GM18517 (cell line): ENCODE data around the gene APBA3.

Experiments used
- ATAC-seq: cut with Tn5 transposase; IDR thresholded peaks from one replicate; pipeline ENCODE4 v1.9.1; 2021; ENCODE audit warnings: mild to moderate bottlenecking, moderate library complexity; ENCODE audit not compliant: unreplicated experiment

The APBA3 gene, protein sequence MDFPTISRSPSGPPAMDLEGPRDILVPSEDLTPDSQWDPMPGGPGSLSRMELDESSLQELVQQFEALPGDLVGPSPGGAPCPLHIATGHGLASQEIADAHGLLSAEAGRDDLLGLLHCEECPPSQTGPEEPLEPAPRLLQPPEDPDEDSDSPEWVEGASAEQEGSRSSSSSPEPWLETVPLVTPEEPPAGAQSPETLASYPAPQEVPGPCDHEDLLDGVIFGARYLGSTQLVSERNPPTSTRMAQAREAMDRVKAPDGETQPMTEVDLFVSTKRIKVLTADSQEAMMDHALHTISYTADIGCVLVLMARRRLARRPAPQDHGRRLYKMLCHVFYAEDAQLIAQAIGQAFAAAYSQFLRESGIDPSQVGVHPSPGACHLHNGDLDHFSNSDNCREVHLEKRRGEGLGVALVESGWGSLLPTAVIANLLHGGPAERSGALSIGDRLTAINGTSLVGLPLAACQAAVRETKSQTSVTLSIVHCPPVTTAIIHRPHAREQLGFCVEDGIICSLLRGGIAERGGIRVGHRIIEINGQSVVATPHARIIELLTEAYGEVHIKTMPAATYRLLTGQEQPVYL

DNA sequence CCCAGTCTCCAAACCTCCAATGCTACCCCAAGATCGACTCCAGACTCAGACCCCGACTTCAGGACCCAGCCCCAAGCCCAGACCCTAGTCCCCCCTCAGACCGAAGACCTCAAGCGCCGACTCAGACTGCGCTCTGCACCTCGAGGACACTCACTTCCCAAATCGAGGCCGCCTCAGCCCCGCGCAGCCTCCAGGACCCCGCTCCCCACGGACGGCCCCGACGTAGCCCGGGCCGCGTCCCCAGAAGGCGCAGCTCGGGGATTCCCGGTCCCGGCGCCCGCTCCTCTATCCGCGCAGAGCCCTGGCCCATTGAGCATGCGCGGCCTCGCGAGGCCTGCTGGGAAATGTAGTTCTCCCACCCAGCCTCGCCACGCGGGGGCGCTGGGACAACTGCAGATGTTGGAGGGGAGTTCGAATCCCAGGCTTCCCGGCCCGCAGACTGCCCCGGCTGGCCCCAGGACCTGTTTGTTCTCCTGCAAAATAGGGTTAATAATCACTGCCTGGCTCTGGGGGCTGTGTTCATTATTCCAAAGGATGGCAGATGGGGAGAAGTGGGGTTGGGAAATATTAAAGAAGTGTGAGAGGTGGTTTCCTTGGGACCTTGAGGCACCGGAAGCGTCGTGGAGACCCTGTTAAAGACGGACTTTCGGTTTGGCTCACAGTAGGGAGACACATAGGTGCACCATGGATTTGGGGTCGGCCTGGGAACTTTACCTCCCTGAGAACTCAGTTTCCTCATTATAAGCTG is at the start of gene APBA3:
APBA3 (minus strand) TSS at position 311 of the 748 bp plus-strand sequence. CDS start 1,428 bp downstream, outside the sequence.
- peak; percentile 28 for ATAC-seq

DNA sequence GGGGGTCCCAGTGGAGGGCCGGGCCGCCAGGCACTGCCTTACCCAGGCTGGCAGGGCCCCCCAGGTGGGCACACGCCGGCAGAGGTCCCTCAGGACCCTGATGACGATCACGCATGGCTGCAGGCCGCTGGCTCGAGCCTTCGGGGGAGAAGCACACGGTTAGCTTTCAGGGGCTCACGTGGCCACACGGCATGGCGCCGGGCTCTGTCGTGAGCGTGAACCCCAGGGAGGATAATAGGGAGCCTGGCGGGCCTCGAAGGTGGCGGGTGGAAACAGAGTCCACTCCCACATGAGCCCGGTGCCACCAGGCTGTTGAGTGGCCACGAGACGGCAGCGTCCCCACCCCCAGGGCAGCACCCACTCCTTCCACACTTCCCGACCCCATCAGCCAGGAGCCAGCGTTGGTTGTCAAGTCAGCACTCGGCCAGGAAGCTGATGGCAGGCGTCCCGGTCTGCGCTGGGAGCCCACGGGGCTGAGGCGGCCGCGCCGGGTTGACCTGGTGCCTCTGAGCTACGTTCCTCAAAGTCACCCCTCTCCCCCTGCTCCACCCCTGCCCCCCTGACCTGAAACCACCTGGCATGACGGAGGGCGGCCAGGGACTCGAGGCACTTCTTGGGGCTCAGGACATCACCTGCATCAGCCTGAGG is 49.3 kb upstream of the APBA3 start:
- no peak for ATAC-seq

DNA sequence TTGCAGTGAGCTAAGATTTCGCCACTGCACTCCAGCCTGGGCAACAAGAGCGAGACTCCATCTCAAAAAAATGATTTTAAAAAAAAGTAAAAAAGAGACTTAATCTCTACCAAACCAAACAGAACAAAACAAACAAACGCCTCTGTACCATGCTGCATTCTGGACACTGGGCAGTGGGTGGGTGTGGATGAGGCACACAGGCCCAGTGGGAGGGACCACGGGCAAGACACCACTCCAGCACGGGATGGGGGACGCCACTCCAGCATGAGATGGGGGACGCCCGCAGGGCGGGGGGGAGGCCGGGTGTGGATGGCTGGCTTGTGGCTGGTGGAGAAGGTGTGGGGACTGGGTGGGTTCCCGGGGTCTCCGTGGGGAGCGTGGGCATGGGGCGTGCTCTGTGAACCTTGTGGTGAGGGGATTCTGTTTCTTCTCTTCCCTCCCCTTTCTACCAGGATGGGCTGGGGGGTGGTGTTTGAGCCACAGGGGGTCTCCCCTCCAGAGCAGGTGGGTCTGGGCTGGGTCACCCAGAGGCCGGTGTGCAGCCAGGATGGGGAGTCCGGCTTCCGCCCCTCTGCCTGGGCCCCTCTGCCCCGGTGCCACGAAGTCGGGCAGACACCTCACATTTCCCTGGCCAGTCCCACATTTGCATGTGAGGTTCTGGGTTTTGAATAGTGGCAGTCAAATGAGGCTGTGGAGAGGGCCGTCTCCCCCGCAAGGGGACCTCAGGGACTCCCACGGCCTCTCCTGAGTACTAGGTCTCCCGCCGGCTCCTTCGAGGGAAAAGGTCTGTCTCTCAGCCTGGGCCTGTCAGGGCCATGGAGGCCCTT is 48.6 kb upstream of the APBA3 start:
- no peak for ATAC-seq

DNA sequence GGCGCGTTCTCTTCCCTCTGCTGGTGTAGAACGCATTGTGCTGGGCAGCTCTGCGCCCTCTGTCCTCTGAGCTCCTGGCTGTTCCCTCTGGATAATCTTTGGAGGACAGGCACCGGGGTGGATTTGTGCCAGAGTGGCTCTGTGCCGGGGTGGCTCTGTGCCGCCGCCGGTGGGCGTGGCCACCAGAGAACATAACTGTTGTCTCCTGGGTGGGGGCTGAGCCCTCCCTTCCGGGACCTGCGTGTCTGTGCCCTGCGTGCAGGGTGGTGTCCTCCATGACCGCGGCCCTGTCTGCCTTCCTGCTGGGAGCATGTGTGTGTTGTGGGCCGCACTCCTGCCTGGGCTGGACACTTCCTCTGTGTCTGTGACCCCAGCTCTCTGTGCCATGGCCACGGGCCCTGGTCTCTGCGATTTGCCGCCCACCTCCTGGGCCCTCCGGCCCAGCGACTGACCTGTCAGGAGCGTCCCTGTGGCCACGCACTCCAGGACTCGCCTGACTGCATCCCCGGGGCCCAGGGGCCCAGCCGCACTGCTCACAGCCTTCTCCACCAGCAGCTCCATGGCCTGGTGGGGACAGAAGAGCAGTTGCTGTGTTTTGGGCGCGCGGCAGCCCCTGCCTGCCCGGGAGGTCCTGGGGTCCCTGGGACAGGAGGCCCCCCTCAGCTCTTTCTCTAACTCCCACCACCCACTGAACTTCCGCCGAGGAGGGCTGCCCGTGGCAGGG is 47.1 kb upstream of the APBA3 start:
- ATAC-seq: no peak

DNA sequence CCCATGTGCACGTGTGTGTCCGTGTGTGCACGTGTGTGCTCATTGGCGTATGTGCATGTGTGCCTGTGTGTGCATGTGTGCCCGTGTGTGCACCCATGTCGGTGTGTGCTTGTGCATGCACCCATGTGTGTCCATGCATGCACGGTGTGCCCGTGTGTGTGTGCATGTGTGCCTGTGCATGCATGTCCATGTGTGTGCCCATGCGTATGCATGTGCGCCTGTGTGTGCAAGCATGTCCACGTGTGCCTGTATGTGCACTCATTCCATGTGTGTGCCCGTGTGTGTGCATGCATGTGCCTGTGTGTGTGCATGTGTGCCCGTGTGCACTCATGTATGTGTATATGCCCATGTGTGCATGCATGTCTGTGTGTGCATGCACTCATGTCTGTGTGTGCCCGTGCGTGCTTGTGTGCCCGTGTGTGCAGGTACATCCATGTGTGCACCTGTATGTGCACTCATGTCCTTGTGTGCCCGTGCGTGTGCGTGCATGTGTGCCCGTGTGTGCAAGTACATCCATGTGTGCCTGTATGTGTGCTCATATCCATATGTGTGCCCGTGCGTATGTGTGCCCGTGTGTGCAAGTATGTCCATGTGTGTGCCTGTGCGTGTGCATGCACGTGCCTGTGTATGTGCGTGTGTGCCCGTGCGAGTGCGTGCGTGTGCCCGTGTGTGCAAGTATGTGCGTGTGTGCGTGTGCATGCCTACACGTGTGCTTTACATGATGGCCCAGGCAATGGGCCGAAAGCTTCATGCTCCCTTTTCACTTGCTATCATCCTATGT is 46.3 kb upstream of the APBA3 start:
- no peak for ATAC-seq

DNA sequence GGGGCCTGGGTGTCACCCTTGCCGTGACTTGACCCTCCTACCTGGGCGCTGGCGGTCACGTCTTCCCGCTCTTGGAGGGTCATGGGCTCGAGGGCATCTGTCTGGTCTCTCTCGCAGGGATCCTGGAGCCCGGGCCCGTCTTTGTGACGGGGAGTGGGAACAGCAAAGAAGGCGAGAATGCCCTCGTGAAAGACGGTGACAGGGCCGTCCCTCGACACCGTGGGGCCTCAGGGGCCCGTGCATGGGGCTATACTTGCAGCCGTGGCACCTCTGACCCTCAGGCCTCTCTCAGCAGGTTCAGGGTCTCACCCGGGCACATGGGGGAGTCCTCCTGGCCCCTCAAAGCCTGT is 45.6 kb upstream of the APBA3 start:
- no peak for ATAC-seq

DNA sequence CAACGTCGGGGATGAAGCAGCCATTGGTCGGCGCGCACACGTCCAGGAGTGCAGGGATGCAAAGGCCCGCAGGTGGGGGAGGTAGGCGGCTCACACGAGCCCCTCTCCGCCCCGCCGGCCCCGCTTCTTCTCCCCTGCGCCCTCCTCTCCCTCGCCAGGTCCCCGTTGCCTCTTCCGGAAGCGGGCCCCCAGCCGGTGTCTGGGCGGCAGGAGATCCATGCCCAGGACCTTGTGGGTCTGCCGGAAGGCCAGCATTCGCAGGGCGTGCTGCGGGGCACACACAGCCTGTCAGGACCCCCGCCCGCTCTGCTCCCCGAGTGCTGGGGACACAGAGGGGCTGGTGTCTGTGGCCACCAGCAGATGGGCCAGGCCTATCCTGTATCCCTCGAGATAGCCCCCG is 44.4 kb upstream of the APBA3 start:
- ATAC-seq: no peak

DNA sequence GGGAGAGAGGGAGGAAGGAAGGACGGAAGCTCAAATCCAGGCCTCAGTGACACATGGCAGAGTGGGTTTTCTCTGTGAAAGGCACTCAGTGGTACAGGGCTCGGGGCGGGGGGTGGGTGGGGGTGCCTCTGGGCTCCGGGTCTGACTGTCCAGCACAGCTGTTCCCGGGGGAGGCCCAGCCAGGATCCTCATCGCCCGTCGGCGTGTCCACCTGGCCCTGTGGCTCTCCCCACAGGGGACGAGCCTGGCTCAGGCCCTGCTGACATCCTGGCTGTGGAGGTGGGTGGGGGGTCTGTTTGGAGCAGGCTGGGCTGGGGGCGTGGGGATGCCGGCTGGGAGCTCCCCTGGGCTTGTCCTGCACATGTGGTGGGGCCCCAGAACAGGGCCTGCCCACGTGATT is 42.9 kb upstream of the APBA3 start:
- ATAC-seq: no peak

DNA sequence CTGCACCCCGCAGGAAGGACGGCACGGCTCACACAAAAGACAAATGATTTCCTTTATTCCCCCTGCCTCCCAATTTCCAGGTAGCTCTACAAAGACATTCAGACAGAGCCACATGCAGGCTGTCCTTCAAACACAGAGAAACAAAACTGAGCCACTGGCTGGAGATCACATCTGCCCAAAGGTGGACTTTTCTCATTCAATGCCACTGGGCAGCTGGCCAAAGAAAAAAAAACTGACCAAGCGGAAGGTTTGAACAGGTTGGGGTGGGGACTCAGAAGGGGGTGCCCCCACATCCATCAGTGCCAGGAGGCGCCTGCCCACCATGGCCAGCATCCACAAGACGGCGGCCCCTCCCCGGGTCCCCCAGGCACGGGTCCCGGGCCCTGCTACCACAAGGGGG is 42.5 kb upstream of the APBA3 start:
- ATAC-seq: no peak

DNA sequence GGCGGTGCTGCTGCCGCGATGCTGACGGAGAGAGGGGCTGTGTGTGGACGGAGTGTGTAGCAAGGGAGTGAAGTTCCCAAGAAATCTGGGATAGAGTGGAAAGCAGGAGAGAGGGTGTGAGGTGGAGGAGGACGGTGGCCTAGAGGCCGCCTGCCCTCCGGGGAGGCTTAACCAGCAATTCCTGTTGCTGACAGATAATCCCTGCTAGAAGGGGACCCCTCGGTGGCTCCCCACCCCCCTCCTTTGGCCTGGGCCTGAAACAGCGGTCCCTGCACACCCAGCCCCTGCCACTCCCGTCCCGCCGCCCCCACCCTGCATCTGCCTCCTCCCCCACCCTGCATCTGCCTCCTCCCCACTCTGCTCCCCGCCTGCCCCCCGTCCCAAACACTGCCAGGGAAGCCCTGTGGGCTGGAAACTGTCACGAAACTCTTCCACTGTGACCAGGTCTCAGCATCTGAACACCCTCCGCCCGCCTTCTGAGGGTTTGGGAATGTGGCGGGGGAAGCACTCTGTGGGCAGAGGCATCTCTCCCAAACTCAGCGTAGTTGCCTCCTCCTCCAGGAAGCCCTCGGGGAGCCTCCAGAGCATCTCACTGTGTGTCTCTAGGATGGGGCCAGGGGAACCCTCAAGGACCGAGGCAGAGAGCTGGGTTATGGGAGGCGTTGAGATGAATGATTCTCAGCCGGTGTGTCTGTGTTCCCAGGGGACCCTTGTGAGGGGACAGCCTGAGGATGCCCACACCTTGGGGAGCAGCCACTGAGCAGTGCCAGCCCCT is 41.8 kb upstream of the APBA3 start:
- no peak for ATAC-seq

DNA sequence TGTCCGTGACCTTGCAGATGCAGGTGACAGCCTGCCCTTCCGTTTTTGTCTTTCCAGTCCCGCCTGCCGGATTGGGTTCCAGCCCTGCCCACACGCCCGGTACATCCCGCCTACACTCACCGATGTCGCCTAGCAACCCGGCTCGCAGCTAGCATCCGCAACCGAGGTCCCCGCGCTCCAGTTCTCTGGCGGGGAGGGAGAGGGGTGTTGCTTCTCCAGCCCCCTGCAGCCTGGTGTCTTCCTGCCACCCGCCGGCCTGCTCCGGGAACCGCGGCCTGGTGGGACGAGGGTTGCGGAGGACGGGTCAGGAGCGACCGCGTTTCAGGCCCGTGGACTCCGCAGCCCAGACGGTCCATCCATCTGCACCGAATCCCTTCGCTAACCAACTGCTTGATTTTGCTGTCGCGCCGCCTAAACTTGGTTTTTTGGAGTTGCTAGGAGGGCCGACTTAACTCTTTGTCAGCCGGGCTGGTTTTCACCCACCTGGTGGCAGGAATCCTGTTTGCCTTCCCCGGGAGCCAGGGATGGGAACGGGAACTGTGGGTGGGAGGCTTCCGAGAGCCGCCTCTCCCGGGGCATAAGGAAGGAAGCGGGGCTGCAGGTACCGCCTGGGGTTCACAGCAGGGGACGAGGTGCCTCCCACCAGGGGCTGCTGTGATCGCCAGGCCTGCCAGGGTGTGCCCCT is 40.1 kb upstream of the APBA3 start:
- no peak for ATAC-seq

DNA sequence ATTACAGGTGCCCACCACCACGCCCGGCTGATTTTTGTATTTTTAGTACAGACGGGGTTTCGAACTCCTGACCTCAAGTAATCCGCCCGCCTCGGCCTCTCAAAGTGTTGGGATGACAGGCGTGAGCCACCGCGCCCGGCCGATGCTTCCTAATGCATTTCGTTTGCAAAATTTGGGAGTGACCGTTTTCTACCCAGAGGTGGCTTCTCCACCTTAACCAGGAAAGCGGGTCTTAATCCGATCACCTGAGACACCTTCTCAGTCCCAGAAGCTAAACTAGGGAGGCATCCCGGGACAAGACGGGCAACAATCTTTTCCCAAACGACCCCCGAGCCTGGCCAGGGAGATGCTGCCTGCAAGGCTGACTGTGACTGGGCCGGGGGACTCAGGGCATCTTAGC is 39.5 kb upstream of the APBA3 start:
- no peak for ATAC-seq

DNA sequence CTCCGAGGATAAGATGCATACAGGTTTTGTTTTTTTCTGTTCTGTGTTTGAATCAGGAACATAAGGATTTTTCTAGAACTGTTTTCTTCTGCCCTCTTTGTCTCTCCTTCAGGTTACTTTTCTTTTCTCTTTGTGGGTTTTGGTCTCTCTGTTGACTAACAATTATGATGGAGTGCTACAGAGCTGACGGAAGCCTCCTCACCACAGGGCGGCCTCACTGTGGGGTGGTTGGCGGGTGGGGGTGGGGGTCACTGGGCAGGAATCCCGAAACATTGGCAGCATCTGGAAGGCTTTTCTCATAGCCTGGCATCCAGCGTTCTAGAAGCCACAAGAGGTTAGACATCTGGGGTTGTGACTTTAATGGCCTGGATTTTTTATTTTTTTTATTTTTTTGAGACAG is 36.6 kb upstream of the APBA3 start:
- ATAC-seq: no peak

DNA sequence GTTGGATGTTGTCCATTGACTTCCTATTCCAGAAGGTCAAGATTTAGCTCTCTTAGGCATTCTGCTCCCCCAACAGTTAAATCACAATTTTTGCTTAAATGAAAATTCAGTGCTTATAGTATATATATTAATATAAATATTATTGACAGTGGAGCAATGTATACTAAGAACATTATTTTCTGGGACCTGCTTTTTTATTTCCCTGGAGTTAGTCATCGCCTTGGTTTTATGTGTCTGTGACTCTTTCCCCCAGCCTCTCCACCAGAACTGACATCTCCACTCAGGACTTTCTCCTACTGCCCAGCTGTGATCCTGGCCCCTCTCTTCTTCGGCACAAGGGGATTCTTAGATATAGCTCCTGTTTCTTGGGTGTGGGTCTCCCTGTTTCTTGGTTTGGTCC is 34.9 kb upstream of the APBA3 start:
- ATAC-seq: no peak

DNA sequence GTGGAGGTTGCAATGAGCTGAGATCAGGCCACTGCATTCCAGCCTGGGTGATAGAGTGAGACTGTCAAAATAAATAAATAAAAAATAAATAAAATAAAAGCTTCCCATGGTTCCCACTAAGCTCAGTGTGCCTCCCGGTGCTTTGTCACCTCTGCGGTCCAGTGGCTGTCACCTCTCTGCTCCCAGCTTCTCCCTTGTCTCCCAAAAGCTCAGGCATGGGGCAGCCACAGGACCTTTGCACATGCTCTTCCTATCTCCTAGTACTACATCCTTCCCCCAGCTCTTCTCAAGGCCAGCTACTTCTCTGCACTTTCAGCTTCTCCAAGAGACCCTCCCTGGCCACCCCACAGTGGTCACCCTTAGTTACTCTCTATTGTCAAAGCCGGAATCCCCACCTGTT is 32.3 kb upstream of the APBA3 start:
- ATAC-seq: no peak

DNA sequence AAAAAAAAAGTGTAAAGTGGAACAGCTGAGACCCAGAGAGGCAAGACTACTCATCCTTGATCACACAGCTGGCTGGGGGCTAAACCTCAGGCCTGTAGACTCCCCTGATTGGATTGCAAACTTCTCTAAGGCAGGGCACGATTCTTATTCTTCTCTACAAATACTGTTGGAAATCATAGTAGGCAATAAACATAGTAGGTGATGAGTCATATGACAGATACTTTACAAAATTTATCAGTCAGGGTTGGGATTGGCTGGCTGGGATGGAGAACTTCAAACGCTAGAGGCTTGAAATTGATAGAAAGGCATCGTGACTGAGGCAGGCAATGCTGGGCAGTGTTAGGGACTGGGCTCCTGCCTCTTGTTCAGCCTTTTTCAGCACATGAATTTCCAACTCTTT is 30.6 kb upstream of the APBA3 start:
- no peak for ATAC-seq

DNA sequence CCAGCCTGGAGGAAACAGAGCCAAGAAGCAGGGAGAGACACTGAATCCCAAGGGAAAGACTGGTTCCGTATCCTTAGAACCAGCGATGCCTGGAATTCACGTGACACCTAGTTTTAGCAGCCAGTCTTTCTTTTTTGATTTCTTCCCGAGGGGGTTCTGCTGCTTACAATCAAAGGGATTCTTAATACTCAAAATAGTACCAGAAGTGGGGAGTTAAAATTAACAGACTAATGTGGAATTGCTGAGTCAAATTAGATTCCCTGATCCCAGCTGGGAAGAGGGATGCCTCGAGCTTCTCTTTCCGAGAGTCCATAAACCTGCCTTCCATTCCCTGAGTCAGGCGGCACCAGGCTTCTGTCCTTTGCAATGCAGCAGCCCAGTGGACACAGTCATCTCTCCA is 29.4 kb upstream of the APBA3 start:
- no peak for ATAC-seq

DNA sequence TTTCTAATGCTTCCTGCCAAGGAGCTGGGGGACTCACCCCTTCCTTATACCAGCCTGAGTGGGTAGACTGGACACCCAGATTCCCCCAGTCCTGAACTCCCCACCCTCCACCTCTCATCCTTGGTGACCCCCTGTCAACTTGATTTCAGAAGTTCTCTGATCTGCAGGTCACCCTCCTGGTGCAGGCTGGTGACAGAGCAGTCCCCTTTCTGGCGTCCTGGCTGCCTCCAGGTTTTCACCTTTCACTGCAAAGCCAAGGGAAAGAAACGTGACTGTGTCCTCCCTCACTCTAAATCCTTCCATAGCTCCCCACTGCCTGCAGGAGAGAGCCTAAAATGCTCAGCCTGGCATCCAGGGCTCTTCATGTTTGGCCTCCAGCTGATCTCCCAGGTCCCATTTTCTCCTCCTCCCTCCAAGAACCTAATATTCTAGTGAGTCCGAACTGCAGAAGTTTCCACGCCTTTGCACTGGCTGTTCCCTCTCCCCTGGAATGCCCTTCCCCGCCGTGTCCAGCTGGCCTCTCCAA is 28.8 kb upstream of the APBA3 start:
- no peak for ATAC-seq
